Body of pancreas (tissue), 4 donors: ENCODE results near the gene ASB15. TPM values are rescaled to one million over a fixed set of nuclear protein-coding genes. Genes with fewer than 3 reads are reported as not detected.
A peak's percentile ranks its signal among the peaks of the same experiment; 100 is the strongest.

Experiments used
- ATAC-seq: fragments of 150-250 bp; one replicate; pipeline ENCODE4 v1.9.1; 2016
- DNase-seq, 4 donors: peaks; one replicate each; pipeline ENCODE4 v3.0.0-alpha.2; 2019
- H3K27ac ChIP-seq, 4 donors: fragments of 200-600 bp; sonication (generic); 1 replicate in 3 of 4; 2 replicates in 1 of 4; pipeline versions ENCODE4 v1.5.1 to v1.6.1; 2016 to 2019; ENCODE audit warnings: mild to moderate bottlenecking in 1 of 4, mixed read lengths in 1 of 4, moderate library complexity in 1 of 4
- H3K27me3 ChIP-seq, 2 donors: fragments of 200-600 bp; sonication (generic); one replicate each; pipeline ENCODE4 v1.6.0; 2016; ENCODE audit warnings: mild to moderate bottlenecking in 1 of 2
- H3K36me3 ChIP-seq, 2 donors: fragments of 200-600 bp; sonication (generic); replicated peaks in 1 of 2; 2 replicates each; pipeline ENCODE4 v1.5.1; 2016; ENCODE audit warnings: low read depth in 2 of 2; ENCODE audit not compliant: insufficient read depth in 1 of 2
- H3K4me1 ChIP-seq: fragments of 200-600 bp; sonication (generic); one replicate; pipeline ENCODE4 v1.6.0; 2016
- H3K4me3 ChIP-seq, 2 donors: fragments of 200-600 bp; sonication (generic); 1 replicate in 1 of 2; 2 replicates in 1 of 2; pipeline ENCODE4 v1.5.1; 2016 to 2019
- H3K9me3 ChIP-seq, 3 donors: fragments of 200-600 bp; sonication (generic); 1 replicate in 2 of 3; 2 replicates in 1 of 3; pipeline ENCODE4 v1.5.1; 2016
- CTCF ChIP-seq, 7 experiments: fragments of 450-650 bp in 4 of 7; fragments of 200-600 bp in 3 of 7; sonication (generic) in 3 of 7; IDR thresholded peaks; one replicate each; pipeline ENCODE4 v1.5.1; 2016 to 2019; ENCODE audit warnings: antibody characterized with exemption in 7 of 7
- POLR2A ChIP-seq, 3 donors: fragments of 450-650 bp; IDR thresholded peaks; one replicate each; pipeline ENCODE4 v1.6.1; 2016; ENCODE audit warnings: antibody characterized with exemption in 3 of 3, mild to moderate bottlenecking in 2 of 3
- WGBS, 2 donors: methylation state at CpG; one replicate each; pipeline ENCODE4 v1.1.5; 2017; 5-methylcytosine and 5-hydroxymethylcytosine counted together
- intact Hi-C: fragments of 100-400 bp; cut with DNase I; formaldehyde crosslinking; loops from one replicate; pipeline ENCODE4 v1.15.1; 2023
- total RNA-seq, 2 donors: library from RNA; depleted of rRNA; stranded (reverse); fragments of >200 nt; gene quantifications; one replicate each; pipeline ENCODE4 v1.1.0, GENCODE V29; 2016

The ASB15 gene
- total RNA-seq, 2 donors from 2014 or later: not detected

GRCh38 chr7:123662755-123663154, 61.1 kb downstream of the ASB15 start:
- 48 to 53% methylated on average over 3 of the region's 3 CpGs for WGBS, 2 donors
- intact Hi-C loops: no loop called here
- DNase-seq: no peak
- H3K27me3 ChIP-seq: no peaks in the 10 kb centered on the region
- no peaks in the 10 kb centered on the region for H3K9me3 ChIP-seq
- no peak overlapping the region for H3K27ac ChIP-seq
- H3K4me1 ChIP-seq: peaks cover 7% of the 10 kb centered on the region
- H3K36me3 ChIP-seq: no peaks in the 10 kb centered on the region
- ATAC-seq: no peak
- H3K4me3 ChIP-seq: no peak overlapping the region
- TF ChIP-seq CTCF (IDR thresholded peaks at IDR 0.05): no peak
- TF ChIP-seq POLR2A (IDR thresholded peaks at IDR 0.05): no peak

GRCh38 chr7:123663200-123663599, 61.6 kb downstream of the ASB15 start:
- ATAC-seq: no peak
- H3K4me3 ChIP-seq: no peak overlapping the region
- H3K27me3 ChIP-seq: no peaks in the 10 kb centered on the region
- intact Hi-C loops: no loop called here
- H3K9me3 ChIP-seq: no peaks in the 10 kb centered on the region
- no peak for TF ChIP-seq POLR2A (IDR thresholded peaks at IDR 0.05)
- no peak for TF ChIP-seq CTCF (IDR thresholded peaks at IDR 0.05)
- no peaks in the 10 kb centered on the region for H3K36me3 ChIP-seq
- H3K27ac ChIP-seq: no peak overlapping the region
- peaks cover 7% of the 10 kb centered on the region for H3K4me1 ChIP-seq
- no peak for DNase-seq
- 94 to 95% methylated on average over 6 of the region's 6 CpGs for WGBS, 2 donors

- Histone ChIP-seq H3K36me3 (no peaks in the 10 kb centered on the region), H3K4me3 (no peak overlapping the region), H3K27ac (no peak overlapping the region), H3K27me3 (no peaks in the 10 kb centered on the region), H3K9me3 (no peaks in the 10 kb centered on the region), H3K4me1 (peaks cover 7% of the 10 kb centered on the region)
- DNase-seq: no peak
- TF ChIP-seq CTCF (IDR thresholded peaks at IDR 0.05): no peak
- no peak for TF ChIP-seq POLR2A (IDR thresholded peaks at IDR 0.05)
- 44 to 47% methylated on average over 2 of the region's 2 CpGs for WGBS, 2 donors
- ATAC-seq: no peak
- intact Hi-C loops: no loop called here
These were observed 63.5 kb downstream of the ASB15 start for GRCh38 chr7:123665157-123665556.

- whole genome bisulfite sequencing, 2 donors: 13 to 19% methylated on average over 1 of the region's 1 CpG
- ATAC-seq: peak; percentile 56
- no peak overlapping the region for H3K4me3 ChIP-seq
- peak in 1 of 4 donors; percentile 49 for DNase-seq
- H3K27me3 ChIP-seq: no peaks in the 10 kb centered on the region
- TF ChIP-seq POLR2A (IDR thresholded peaks at IDR 0.05): no peak
- TF ChIP-seq CTCF (IDR thresholded peaks at IDR 0.05): no peak
- H3K36me3 ChIP-seq: no peaks in the 10 kb centered on the region
- H3K9me3 ChIP-seq: no peaks in the 10 kb centered on the region
- H3K27ac ChIP-seq: no peak overlapping the region
- H3K4me1 ChIP-seq: peaks cover 7% of the 10 kb centered on the region
- intact Hi-C loops: no loop called here
These were observed 64.3 kb downstream of the ASB15 start for GRCh38 chr7:123665896-123666295.

GRCh38 chr7:123666492-123666891, 64.9 kb downstream of the ASB15 start:
- intact Hi-C loops: no loop called here
- Histone ChIP-seq H3K27ac (no peak overlapping the region), H3K9me3 (no peaks in the 10 kb centered on the region), H3K36me3 (no peaks in the 10 kb centered on the region), H3K4me3 (no peak overlapping the region), H3K4me1 (peaks cover 7% of the 10 kb centered on the region), H3K27me3 (no peaks in the 10 kb centered on the region)
- 45 to 57% methylated on average over 1 of the region's 1 CpG for whole genome bisulfite sequencing, 2 donors
- DNase-seq (no peak), ATAC-seq (no peak)
- TF ChIP-seq POLR2A (IDR thresholded peaks at IDR 0.05) (no peak), CTCF (IDR thresholded peaks at IDR 0.05) (no peak)
